Left cardiac atrium (tissue), 4 donors: ENCODE results near the gene TMIGD2. TPM values are rescaled to one million over a fixed set of nuclear protein-coding genes. Genes with fewer than 3 reads are reported as not detected.
"Not testable (repeated sequence)": the region's sequence is repeated elsewhere in the genome, so short reads cannot be mapped to it uniquely, and the experiment has no call there.

Experiments
- ATAC-seq, 2 donors: fragments of 200-7000 bp; cut with Tn5 transposase; one replicate each; pipeline ENCODE4 v1.9.1; 2020; ENCODE audit warnings: mild to moderate bottlenecking in 2 of 2, moderate library complexity in 2 of 2
- DNase-seq: peaks from one replicate; pipeline ENCODE4 v3.0.0-alpha.2; 2020
- intact Hi-C, 2 donors: fragments of 100-400 bp; cut with DNase I; formaldehyde crosslinking; loops; one replicate each; pipeline versions ENCODE4 v1.14.1 to v1.15.1; 2022 to 2023
- total RNA-seq, 2 donors: library from RNA; stranded (reverse); fragmentation: NEBNext Ultra II Directional; extraction: Animal tissue kit (Norgen Biotek cat#: 25700); gene quantifications; one replicate each; pipeline ENCODE4 v1.2.1, GENCODE V29; 2021
- donor health status: DM: no; HTN: yes; CAD: no.
- donor health status: DM: no; HTN: yes; CAD: no; lungs with severe emphysema.
- donor health status: DM: yes; HTN: yes; CAD: no.
- donor health status: Dilated cardiomyopathy.

TMIGD2 gene
- total RNA-seq, 2 donors from 2014 or later = 0.29 TPM; not detected in 1

DNA sequence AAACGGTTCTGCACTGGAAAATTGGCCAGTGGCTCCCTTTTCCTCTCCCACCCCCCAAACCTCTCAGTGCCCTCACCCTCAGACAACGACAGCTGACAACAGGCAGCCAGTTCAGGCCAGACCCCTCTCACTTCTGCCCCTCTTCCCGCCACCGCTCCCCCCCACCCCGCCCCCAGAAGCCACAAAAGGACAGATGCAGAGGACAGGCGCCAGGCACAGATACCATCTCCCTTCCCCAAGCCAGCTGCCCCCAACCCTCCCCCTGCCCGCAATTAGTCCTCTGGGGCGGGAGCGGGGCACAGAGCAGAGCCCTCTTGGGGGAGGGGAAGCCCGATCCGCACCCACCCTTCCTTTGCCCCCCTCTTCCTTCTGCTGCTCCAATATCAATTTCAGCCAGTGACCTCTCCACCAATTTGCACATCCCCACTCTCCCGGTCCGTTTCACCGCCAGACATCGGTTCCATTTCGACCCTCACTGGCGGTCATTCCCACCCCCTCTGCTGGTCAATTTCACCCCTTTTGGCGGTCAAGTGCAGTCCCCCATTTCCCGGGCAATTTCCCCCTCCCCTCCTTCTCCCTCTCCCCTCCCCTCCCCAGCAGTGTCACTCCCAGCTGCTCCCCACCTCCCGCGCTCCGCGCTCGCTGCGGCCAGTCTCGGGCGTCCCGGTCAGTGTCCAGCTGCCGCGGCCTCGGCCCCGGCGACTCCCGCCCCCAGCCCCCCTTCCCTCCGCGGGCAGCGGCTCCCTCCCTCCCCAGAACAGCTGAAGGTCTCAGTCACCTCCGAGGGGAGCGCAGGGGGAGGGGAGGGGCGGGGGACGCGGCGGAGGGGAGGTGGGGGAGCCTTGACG, 23.5 kb downstream of the TMIGD2 start, which contains the start of gene SHD:
Gene SHD, plus strand, starts transcription at position 848 of the 848 bp plus-strand sequence. CDS start 798 bp downstream, outside the sequence.
- intact Hi-C loops = loop anchor here in 1 of 2 donors (10.0 kb wide), 1 partner anchor 246 kb away; no protein-coding TSS in a partner anchor
- DNase-seq = no peak
- ATAC-seq = peak; percentile 52 to 66

DNA sequence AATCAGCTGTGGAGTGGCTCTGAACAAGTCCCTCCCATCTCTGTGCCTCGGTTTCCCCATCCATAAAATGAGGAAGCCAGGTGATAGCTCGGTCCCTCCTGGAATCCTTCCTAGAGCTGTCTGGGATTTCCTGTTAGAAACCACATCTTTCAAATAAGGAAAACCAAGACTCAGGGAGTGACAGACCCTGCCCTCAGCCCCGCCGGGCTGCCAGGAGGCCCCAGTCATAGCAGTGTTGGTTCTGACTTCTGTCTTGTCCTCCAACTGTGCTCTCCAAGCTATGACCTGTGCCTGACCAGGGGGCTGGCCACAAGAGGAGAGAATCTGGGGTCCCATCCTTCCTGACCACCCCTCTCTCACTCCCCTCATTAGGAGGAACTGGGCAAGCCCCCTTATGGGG, 24.2 kb downstream of the TMIGD2 start:
- intact Hi-C loops = loop anchor here in 1 of 2 donors (10.0 kb wide), 1 partner anchor 247 kb away; no protein-coding TSS in a partner anchor
- DNase-seq (no peak), ATAC-seq (peak in 1 of 2 donors; percentile 21)

DNA sequence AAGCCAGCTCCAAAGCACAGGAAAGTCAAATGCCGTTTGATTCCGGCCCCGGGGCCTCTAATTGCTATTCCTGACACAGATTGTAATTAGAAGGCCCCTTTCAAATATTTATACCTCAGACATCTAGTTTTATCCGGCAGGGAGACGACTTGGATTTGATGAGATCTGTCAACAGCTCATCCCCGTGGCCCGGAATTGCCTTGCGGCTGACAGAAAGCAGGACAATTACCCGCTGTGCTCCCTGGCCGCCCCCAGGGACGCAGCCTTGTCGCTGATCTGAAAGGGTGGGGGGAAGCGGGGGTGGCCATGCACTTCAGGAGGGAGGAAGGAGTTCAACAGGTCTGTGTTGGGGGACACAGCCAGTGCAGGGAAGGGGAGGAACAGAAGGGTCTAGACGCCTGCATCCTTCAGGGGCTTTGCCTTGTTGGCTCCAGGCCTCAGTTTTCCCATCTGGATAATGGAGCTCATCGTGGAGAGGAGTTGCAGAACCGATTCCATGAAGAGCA, 24.9 kb downstream of the TMIGD2 start:
- DNase-seq (peak; percentile 33), ATAC-seq (peak; percentile 23 to 57)
- intact Hi-C loops = loop anchor here in 1 of 2 donors (10.0 kb wide), 1 partner anchor 248 kb away; no protein-coding TSS in a partner anchor

DNA sequence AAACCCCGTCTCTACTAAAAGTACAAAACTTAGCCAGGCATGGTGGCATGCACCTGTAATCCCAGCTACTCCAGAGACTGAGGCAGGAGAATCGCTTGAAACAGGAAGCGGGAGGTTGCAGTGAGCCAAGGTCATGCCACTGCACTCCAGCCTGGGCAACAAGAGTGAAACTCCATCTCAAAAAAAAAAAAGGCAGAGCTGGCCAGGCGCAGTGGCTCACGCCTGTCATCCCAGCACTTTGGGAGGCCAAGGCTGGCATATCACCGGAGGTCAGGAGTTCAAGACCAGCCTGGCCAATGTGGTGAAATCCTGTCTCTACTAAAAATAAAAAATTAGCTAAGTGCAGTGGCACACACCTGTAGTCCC, 27.9 kb downstream of the TMIGD2 start:
- not testable (repeated sequence) for ATAC-seq, DNase-seq
- intact Hi-C loops = loop anchor here in 1 of 2 donors (10.0 kb wide), 1 partner anchor 250 kb away; no protein-coding TSS in a partner anchor

DNA sequence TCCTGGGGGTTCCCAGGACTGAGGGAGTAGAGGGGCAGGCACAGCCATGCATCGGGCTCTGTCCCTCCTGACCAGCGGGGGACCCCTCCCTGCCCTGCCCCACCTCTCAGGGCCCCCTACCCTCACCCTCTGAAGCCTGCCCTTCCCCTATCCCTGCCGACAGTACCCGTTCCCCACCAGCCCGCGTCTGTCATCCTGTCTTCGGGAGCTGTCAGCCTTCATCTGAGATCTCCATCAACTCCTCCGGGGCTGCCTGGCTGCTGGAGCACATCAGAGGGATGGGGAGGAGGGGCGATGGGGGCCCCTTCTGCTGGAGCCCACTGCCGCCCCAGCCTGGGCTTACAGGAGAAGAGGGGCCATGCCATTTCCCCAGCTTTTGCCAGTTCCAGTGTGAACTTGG, 29.3 kb downstream of the TMIGD2 start:
- intact Hi-C loops = loop anchor here in 1 of 2 donors (10.0 kb wide), 1 partner anchor 252 kb away; no protein-coding TSS in a partner anchor
- no peak for DNase-seq
- no peak for ATAC-seq

DNA sequence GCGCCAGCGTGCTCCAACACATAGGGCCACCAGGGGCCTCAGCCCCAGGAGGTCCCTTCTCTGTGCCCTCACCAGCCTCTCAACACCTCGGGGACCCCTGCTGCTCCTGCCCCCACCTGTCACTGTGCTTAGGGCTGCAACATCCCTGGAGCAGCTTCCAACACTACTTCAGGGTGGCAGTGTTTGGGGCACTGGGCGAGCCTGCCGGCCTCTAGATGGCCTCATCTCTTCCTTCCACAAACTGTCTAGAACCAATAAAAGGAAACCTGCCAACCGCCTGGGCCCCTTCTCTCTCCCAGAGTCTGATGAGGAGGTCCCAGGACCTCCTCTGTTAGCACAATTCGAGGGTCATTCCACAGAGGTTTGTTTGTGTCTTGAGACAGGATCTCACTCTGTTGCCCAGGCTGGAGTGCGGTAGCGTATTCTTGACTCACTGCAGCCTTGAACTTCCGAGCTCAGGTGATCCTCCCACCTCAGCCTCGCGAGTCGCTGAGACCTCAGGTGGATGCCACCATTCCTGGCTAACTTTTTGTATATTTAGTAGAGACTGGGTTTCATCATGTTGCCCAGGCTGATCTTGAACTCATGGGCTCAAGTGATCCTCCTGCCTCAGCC, 33.3 kb downstream of the TMIGD2 start:
- no peak for DNase-seq
- intact Hi-C loops = loop anchor here (5.0 to 10.0 kb wide), 2 partner anchors 83 to 256 kb away; no protein-coding TSS in a partner anchor
- peak; percentile 2 to 7 for ATAC-seq

DNA sequence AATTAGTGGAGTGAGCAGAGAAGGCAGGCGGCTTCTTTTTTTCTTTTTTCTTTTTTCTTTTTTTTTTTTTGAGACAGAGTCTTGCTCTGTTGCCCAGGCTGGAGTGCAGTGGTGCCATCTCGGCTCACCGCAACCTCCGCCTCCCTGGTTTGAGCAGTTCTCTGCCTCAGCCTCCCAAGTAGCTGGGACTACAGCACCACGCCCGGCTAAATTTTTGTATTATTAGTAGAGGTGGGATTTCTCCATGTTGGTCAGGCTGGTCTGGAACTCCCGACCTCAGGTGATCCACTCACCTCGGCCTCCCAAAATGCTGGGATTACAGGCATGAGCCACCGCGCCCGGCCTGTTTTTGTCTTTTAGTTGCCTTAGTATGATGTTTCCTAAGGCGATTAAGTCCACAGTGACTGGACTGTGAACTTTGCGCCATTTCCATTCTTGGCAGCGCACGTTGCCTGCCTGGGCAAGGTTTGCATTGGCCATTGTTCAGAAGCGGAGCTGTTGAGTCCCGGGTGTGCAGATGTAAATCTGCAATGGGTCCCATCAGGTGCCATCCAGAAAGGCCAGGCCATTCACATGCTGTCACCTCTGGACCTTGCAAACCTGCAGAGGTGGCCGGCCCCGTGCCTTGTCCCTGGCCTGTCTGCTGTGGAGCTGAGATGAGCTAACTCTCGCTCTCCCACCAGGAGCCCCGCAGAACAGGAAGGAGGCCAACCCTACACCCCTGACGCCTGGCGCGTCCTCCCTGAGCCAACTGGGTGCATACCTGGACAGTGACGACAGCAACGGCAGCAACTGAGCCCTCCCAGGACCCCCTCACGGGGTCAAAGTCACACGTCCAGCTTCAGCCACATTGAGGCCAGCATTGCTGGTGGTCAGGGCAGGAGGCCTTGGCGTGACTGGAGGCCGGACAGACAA, 34.0 kb downstream of the TMIGD2 start:
- ATAC-seq (peak; percentile 11 to 65), DNase-seq (no peak)
- intact Hi-C loops = loop anchor here (5.0 to 10.0 kb wide), 2 partner anchors 84 to 257 kb away; no protein-coding TSS in a partner anchor

DNA sequence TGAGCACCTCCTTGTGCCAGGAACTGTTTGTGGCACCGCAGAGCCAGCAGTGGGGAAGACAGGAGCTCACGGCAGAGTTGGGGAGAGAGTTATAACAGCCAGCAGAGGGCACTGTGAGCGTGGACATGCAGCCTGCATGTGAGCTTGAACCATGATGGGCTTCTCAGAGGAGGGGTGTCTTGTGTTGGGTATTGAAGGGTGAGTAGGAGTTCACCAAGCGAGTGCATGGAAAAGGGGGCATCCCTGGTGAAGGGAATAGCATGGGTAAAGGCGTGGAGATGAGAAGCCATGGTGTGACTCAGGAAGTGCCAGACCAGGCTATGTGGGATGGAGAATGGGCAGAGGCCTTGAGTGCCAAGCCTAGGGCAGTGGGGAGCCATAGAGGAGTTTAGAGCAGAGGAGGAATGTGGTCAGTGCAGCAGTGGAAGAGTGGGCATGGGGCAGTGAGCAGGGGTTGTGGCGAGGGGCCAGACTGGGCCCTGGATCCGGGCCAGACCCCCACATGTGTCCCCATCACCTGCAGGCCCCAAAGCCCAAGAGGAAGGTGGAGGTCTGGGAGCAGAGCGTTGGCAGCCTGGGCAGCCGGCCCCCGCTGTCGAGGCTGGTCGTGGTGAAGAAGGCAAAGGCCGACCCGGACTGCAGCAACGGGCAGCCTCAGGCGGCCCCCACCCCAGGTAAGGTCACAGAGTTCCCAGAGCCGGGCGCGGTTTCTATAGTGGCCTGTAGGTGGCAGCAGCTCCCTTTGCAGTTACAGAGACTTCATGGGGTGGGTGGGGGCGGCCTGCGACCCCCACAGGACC, 34.9 kb downstream of the TMIGD2 start:
- DNase-seq = peak; percentile 43
- intact Hi-C loops = loop anchor here (5.0 to 10.0 kb wide), 2 partner anchors 85 to 258 kb away; no protein-coding TSS in a partner anchor

DNA sequence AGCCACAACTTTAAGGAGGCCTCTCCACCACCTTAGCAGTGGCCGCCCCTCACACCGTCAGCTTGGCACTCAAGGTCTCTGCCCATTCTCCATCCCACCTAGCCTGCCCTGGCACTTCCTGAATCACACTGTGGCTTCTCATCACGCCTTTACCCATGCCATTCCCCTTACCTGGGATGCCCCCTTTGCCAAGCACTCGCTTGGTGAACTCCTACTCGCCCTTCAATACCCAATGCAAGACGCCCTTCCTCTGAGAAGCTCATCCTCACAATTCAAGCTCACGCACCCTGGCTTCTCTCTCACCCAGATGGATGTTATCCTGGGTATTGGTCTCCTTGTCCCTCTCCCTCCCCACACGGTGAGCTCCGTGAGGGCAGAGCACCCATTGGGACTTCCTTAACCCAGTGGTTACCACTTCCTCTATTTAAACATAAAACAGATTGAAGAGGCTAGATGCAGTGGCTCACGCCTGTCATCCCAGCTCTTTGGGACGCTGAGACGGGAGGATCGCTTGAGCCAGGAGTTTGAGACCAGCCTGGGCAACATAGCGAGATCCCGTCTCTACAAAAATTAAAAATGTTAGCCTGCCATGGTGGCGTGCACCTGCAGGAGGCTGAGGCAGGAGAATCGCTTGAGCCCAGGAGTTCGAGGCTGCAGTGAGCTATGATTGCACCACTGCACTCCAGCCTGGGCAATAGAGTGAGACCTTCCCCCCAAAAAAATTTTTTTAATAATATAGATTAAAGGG, 35.8 kb downstream of the TMIGD2 start:
- ATAC-seq (no peak), DNase-seq (no peak)
- intact Hi-C loops = loop anchor here (5.0 to 10.0 kb wide), 2 partner anchors 86 to 258 kb away; no protein-coding TSS in a partner anchor

More for the DNA sequence above, 34.9 kb downstream of the TMIGD2 start:
- peak; percentile 58 to 65 for ATAC-seq

DNA sequence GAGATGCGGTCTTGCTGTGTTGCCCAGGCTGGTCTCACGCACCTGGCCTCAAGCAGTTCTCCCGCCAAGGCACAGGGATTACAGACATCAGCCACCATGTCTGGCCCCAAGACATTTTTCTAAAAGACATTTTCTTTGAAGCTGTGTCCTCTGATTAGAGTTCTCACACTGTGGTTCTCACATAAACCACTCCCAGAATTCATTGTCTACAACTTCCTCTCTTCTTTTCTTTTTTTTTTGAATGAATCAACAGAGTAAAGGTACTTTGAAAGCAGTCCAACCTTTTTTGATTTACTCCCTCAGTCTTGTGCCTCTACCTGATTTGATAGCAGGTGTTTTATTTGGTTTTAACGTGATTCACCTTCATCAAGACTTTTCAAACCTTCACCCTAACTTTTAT, 37.4 kb downstream of the TMIGD2 start:
- intact Hi-C loops = loop anchor here (5.0 to 10.0 kb wide), 2 partner anchors 87 to 260 kb away; no protein-coding TSS in a partner anchor
- DNase-seq (no peak), ATAC-seq (no peak)

DNA sequence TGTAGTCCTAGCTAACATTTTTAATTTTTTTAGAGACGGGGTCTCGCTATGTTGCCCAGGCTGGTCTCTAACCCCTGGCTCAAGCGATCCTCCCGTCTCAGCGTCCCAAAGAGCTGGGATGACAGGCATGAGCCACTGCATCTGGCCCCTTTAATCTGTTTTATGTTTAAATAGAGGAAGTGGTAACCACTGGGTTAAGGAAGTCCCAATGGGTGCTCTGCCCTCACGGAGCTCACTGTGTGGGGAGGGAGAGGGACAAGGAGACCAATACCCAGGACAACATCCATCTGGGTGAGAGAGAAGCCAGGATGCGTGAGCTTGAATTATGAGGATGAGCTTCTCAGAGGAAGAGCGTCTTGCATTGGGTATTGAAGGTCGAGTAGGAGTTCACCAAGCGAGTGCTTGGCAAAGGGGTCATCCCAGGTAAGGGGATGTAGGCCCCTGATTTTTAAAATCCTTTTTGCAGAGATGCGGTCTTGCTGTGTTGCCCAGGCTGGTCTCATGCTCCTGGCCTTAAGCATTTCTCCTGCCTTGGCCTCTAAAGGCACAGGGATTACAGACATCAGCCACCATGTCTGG, 41.5 kb downstream of the TMIGD2 start:
- DNase-seq (no peak), ATAC-seq (peak in 1 of 2 donors; percentile 16)
- intact Hi-C loops = loop anchor here in 1 of 2 donors (10.0 kb wide), 1 partner anchor 264 kb away; no protein-coding TSS in a partner anchor

DNA sequence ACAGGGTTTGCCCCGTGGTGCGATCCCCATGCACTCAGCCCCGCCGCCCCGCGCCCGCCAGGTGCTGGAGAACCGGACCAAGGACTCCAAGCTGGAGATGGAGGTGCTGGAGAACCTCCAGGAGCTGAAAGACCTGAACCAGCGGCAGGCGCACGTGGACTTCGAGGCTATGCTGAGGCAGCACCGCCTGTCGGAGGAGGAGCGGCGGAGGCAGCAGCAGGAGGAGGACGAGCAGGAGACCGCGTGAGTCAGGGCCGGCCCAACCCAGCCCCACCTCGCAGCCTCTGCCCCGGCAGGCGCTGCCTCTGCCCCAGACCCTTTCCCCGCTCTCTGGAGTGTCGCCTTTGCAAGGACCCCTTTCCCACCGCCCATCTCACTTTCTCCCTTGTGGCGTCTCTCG, 44.0 kb downstream of the TMIGD2 start:
- ATAC-seq (no peak), DNase-seq (no peak)
- intact Hi-C loops = no loop called here

DNA sequence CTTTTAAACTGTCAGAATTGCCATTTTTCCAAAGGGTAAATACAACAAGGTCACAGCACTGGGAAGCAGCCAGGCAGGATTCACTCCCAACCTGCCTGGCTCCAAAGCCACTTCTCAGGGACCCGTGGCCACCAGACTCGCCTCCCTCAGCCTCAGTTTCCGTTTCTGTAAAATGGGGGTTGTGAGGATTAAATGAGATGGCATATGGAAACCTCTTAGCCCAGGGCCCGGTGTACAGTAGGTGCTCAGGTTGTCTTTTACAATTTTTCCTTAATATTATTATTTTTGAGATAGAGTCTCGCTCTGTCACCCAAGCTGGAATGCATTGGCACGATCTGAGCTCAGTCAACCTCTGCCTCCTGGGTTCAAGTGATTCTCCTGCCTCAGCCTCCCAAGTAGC, 45.2 kb downstream of the TMIGD2 start:
- no peak for ATAC-seq
- DNase-seq = no peak
- intact Hi-C loops = no loop called here

DNA sequence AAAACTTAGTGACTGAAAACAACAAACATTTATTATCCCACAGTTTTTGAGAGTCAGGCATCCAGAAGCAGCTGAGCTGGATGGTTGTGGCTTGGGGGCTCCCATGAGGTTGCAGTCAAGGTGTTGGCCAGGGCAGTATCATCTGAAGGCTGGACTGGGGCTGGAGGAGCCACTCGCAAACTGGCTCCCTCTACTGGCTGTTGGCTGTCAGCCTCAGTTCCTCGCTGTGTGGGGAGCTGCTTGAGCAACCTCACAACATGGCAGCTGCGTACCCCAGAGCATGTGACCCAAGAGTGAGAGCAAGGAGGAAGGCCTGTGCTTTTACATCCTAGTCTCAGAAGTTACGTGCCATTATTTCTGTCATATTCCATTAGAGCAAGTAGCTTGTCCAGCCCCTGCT, 45.6 kb downstream of the TMIGD2 start:
- intact Hi-C loops = no loop called here
- DNase-seq (no peak), ATAC-seq (no peak)

DNA sequence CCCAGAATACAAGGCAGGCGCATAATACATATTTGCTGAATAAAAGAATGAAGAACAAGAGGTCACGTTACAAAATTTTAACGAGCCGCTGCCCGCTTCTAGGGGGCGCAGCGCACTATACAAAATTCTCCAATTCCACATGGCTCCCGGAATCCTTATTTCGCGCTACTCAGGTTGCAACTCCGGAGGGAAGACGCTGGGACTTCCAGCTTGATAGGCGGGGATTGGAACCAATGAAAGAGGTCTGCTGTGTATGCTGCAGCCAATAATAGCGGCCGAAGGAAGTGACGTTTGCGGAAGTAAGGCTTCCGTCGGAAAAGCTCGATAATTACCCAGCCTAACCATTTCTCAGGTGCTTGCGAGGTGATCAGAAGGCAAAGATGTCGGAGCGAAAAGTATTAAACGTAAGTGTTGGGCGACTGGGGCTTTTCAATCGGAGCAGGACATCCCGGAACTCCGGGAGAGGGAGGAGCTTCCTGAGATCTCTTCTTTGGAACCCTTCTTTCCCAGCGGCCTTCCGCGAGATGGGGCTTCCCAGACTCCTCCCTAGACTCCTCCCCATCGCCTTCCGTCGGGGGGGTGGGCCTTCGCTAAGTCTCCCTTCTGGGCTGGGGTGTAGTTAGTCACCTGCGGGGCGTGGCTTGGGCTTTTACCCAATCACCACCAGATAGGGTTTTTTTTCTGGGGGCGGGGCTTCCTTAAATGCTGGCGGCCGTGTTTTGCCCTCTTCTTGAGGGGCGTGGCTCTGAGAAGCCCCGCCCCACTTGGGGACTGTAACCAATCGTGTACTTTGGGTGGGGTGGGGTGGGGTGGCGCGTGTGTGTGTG, 55.2 kb downstream of the TMIGD2 start, which contains the start of gene YJU2:
Gene YJU2, plus strand, starts transcription at position 314 of the 827 bp plus-strand sequence. Its CDS starts 67 bp downstream, at position 381.
- DNase-seq = peak; percentile 99
- ATAC-seq = peak; percentile 99
- intact Hi-C loops = no loop called here
